Measurements from ENCODE around the gene GNB4.

- TF ChIP-seq CTCF (IDR thresholded peaks at IDR 0.05) (no peak), POLR2A (IDR thresholded peaks at IDR 0.05) (no peak)
These were observed 23.2 kb upstream of the GNB4 start for GRCh38 chr3:179474480-179474879.
